Cardiac septum (tissue), 1 donor: ENCODE data around the gene HMCES. TPM values are rescaled to one million over a fixed set of nuclear protein-coding genes. Genes with fewer than 3 reads are reported as not detected.
"Not testable (repeated sequence)": the region's sequence is repeated elsewhere in the genome, so short reads cannot be mapped to it uniquely, and the experiment has no call there.

ENCODE experiments used
- DNase-seq: peaks from one replicate; pipeline ENCODE4 v3.0.0-alpha.2; 2020; ENCODE audit warnings: low spot score
- intact Hi-C: fragments of 100-400 bp; cut with DNase I; formaldehyde crosslinking; loops from one replicate; pipeline ENCODE4 v1.14.0; 2022
- total RNA-seq: library from RNA; stranded (reverse); fragmentation: NEBNext Ultra II Directional; extraction: Animal tissue kit (Norgen Biotek cat#: 25700); gene quantifications from one replicate; pipeline ENCODE4 v1.2.1, GENCODE V29; 2021
- donor health status: DM: no; HTN: no; CAD: no.

The HMCES gene
- total RNA-seq, 1 donor from 2014 or later = 32.9 TPM

GRCh38 chr3:129337719-129338118, 59.0 kb downstream of the HMCES start:
- DNase-seq, intact Hi-C loops: not testable (repeated sequence)

DNA sequence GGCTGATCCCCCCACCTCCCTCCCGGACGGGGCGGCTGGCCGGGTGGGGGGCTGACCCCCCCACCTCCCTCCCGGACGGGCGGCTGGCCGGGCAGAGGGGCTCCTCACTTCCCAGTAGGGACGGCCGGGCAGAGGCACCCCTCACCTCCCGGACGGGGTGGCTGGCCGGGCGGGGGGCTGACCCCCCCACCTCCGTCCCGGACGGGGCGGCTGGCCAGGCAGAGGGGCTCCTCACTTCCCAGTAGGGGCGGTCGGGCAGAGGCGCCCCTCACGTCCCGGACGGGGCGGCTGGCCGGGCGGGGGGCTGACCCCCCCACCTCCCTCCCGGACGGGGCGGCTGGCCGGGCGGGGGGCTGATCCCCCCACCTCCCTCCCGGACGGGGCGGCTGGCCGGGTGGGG, 60.5 kb downstream of the HMCES start:
- intact Hi-C loops, DNase-seq: not testable (repeated sequence)

GRCh38 chr3:129339833-129340232, 61.2 kb downstream of the HMCES start:
- intact Hi-C loops, DNase-seq: not testable (repeated sequence)

DNA sequence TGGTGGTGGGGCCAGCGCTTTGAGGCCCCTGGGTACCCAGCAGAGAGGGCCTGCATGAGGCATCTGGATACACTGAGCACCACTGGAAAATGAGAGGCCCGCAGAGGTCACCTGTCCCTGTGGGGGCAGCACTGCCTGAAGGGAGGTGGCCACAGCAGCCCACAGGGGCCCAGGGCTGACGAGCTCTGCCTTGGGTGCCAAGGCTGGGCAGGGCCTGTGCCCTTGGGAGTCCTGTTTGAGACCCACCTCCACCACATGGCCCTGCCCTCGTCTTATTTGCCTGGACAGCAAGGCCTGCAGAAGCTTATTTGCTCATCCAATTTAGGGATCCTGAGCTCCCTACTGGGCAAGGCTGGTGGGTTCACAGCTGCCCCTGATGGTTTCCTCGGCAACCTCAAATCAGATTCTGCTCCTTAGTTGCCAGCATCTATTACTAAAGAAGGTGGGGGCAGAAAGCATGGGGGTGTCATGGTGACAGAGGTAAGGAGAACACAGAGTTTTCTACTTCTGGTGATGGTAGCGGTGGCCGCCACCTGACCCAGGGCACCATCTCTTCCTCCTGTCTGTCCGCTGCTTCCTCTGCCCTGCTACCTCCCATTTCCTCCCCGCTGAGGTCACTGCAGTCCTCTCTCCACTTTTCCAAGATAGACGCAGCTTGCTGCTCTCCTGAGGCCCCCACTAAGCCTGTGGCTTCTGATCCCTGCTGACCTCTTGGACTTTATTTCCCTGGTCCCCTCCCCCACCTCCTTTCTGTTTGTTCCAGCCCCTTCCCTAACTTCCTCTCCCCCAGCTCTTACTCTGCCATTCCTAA, 62.9 kb downstream of the HMCES start:
- DNase-seq = no peak
- intact Hi-C loops = no loop called here

GRCh38 chr3:129343643-129344360, 65.1 kb downstream of the HMCES start:
- intact Hi-C loops = no loop called here
- no peak for DNase-seq

- DNase-seq = no peak
- intact Hi-C loops = no loop called here
Observed at GRCh38 chr3:129344540-129345220, 66.0 kb downstream of the HMCES start.

DNA sequence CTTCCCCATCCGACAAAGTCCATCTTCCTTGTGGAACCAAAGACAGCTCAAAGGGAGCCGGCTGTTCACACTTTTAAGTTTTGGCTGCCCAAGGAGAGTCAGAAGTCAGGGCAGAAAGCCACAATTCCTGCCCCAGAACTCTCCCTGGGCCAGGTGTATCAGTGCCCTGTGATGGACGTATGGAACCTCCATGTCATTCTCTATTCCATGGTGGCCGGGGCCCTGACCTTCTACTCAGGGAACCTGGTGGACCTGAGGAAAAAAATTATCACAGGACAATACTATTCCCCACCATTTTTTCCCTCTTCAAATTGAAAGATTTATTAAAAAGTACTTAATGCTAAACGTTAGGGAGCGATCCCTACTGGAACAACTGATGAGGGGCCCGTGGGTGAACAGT, 66.6 kb downstream of the HMCES start:
- DNase-seq = no peak

DNA sequence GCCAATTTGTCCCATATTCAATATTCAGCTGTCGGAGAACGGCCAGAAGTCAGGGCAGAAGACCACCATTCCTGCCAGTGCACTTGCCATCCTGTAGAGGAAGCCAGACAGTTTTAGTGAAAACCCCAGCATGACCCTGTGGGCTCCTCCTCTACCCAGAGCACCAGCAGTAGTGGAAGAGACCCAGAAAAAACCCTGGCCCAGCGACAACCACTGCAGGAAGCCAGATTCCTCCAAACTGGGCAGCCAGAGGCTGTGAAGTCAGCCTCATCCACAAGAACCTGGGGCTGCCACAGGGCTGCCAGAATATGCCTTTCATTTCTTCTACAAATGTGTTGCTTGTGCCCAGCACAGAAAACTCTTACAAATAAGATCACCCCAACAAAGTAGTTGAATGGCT, 67.3 kb downstream of the HMCES start:
- no peak for DNase-seq
- intact Hi-C loops = no loop called here

More for the DNA sequence above, 66.6 kb downstream of the HMCES start:
- intact Hi-C loops = no loop called here

GRCh38 chr3:129346695-129347457, 68.2 kb downstream of the HMCES start:
- no peak for DNase-seq
- intact Hi-C loops = no loop called here

GRCh38 chr3:129347458-129347845, 68.8 kb downstream of the HMCES start:
- DNase-seq = no peak
- intact Hi-C loops = no loop called here

DNA sequence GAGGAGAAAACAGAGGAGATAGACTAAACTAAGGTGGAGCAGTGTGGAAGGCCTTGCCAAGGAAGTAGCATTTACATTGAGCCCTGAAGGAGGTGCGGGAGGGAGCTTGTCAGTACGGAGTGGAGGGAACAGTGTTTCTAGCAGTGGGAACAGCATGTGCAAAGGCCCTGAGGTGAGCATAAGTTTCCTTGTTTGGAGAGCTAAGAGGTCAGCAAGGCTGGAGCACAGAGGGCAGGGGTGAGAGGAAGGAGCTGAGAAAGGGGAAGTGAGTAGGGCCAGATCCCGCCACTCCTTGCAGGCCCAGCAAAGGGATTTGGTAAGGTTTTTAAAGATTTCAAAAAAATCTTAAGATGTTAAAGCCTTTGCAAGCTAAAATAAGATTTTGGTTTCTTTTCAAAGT, 70.1 kb downstream of the HMCES start:
- DNase-seq = no peak
- intact Hi-C loops = no loop called here

GRCh38 chr3:129349169-129349568, 70.5 kb downstream of the HMCES start:
- intact Hi-C loops, DNase-seq: not testable (repeated sequence)

GRCh38 chr3:129349791-129350190, 71.1 kb downstream of the HMCES start:
- no peak for DNase-seq
- intact Hi-C loops = no loop called here

- no peak for DNase-seq
- intact Hi-C loops = no loop called here
Observed at GRCh38 chr3:129352045-129352444, 73.4 kb downstream of the HMCES start.

- intact Hi-C loops = no loop called here
- no peak for DNase-seq
Observed at GRCh38 chr3:129352650-129353588, 74.2 kb downstream of the HMCES start.

DNA sequence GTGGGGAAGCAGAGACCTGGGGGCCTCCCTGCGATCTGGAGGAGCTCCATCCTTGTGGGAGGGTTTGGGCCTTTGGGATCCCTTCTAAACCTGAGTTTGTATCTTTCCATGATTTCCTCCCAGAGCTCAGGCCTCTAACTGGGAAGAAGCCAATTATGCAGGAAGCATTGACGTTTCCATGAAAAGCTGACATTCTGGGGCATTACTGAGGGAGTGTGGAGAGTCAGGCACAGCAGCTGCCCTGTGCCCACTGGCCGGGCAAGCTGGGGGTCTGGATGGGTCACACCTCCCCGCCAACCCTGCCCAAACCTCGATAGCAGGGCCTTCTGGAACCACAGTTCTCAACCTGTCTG, 74.9 kb downstream of the HMCES start:
- no peak for DNase-seq
- intact Hi-C loops = no loop called here
